ENCODE results near the gene DGKB.

The DGKB gene

GRCh38 chr7:14381936-14382335, 520.6 kb downstream of the DGKB start:
- TF ChIP-seq CTCF (IDR thresholded peaks at IDR 0.05; ENCODE audit: low read depth, low read length, missing control alignments), result no peak
- H3K4me3 ChIP-seq (replicated peaks; ENCODE audit: low read depth, low read length), result no peak overlapping the region
- DNase-seq (ENCODE audit: extremely low read depth, low read depth), result no peak

- H3K4me3 ChIP-seq (replicated peaks; ENCODE audit: low read depth, low read length), result no peak overlapping the region
- no peak for TF ChIP-seq CTCF (IDR thresholded peaks at IDR 0.05; ENCODE audit: low read depth, low read length, missing control alignments)
- DNase-seq (ENCODE audit: extremely low read depth, low read depth), result no peak
These were observed 521.2 kb downstream of the DGKB start for GRCh38 chr7:14381306-14381705.

DNA sequence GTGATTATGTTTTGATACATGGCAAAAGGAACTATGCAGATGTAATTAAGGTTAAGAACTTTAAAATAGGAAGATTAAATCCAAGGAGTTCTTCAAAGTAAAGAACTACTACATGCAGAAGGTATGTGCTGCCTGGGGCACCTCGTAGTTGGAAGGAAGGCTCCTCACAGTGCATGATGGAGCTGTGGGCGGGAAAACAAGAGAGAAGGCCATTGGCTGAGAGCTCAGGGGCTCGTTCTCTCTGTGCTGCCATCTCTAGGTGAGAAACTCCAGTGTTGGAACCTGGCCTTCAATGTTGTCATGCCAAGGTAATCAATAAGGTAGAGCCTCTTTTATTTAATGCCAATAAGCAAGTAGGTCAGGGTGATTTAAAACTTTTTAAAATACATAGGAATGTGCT, 521.7 kb downstream of the DGKB start:
- H3K4me3 ChIP-seq (replicated peaks; ENCODE audit: low read depth, low read length), result no peak overlapping the region
- no peak for TF ChIP-seq CTCF (IDR thresholded peaks at IDR 0.05; ENCODE audit: low read depth, low read length, missing control alignments)
- DNase-seq (ENCODE audit: extremely low read depth, low read depth), result no peak

- no peak for DNase-seq (ENCODE audit: extremely low read depth, low read depth)
- no peak overlapping the region for H3K4me3 ChIP-seq (replicated peaks; ENCODE audit: low read depth, low read length)
- TF ChIP-seq CTCF (IDR thresholded peaks at IDR 0.05; ENCODE audit: low read depth, low read length, missing control alignments), result no peak
These were observed 524.8 kb downstream of the DGKB start for GRCh38 chr7:14377646-14378266.

DNA sequence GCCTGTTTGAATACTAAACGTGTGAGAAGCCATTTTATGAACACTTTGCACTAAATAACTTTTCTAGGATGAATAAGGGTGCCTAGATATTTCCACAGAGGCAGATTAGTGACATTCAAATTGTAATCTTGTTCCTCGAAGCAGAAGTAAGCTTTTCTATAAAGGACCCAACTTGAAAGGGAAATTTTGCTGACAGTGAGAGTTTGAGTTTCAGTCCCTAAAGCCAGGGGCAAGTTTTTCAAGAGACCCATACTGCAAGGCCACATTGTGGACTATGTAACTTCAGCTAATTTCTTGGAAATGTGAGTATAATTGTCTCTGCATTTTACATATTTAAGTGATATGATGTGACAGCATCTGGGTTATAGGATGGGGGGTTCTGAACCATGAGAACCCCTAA, 525.8 kb downstream of the DGKB start:
- H3K4me3 ChIP-seq (replicated peaks; ENCODE audit: low read depth, low read length), result no peak overlapping the region
- TF ChIP-seq CTCF (IDR thresholded peaks at IDR 0.05; ENCODE audit: low read depth, low read length, missing control alignments), result no peak
- DNase-seq (ENCODE audit: extremely low read depth, low read depth), result no peak

GRCh38 chr7:14375998-14376397, 526.6 kb downstream of the DGKB start:
- H3K4me3 ChIP-seq (replicated peaks; ENCODE audit: low read depth, low read length), result no peak overlapping the region
- DNase-seq (ENCODE audit: extremely low read depth, low read depth), result no peak
- no peak for TF ChIP-seq CTCF (IDR thresholded peaks at IDR 0.05; ENCODE audit: low read depth, low read length, missing control alignments)

DNA sequence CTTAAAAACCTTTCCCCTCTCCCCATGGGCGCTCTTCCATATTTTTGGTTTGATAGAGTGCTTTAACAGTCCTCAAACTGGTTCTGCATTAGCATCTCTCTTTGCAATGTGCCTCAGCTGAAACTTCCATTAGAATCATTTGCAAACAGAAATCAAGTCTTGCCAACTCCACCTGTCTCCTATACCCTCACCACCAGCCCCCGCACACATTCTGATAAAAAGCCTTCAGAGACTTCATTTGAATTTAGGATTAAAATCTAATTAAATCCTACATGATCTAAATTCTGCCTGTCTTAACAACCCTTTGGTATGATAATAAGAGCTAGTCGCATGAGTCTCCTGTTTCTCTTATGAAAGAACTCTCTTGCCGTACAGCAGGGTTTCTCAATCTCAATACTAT, 528.2 kb downstream of the DGKB start:
- H3K4me3 ChIP-seq (replicated peaks; ENCODE audit: low read depth, low read length), result no peak overlapping the region
- no peak for TF ChIP-seq CTCF (IDR thresholded peaks at IDR 0.05; ENCODE audit: low read depth, low read length, missing control alignments)
- no peak for DNase-seq (ENCODE audit: extremely low read depth, low read depth)
